WTC11 (cell line): ENCODE data around the gene TAF13. TPM values are rescaled to one million over a fixed set of nuclear protein-coding genes. Genes with fewer than 3 reads are reported as not detected.
A peak's percentile ranks its signal among the peaks of the same experiment; 100 is the strongest.

Source experiments
- CREM ChIP-seq: sonication (generic); formaldehyde crosslinking; IDR thresholded peaks from 2 replicates; pipeline ENCODE4 v1.8.1; 2022; ENCODE audit warnings: mild to moderate bottlenecking, missing genetic modification reagents, moderate library complexity
- E2F5 ChIP-seq: sonication (generic); formaldehyde crosslinking; IDR thresholded peaks from 2 replicates; pipeline ENCODE4 v1.8.1; 2022; ENCODE audit warnings: mild to moderate bottlenecking, moderate library complexity, missing genetic modification reagents
- ETV6 ChIP-seq: sonication (generic); formaldehyde crosslinking; IDR thresholded peaks from 2 replicates; pipeline ENCODE4 v1.8.1; 2022; ENCODE audit warnings: mild to moderate bottlenecking, missing genetic modification reagents
- FOXJ3 ChIP-seq: sonication (generic); formaldehyde crosslinking; IDR thresholded peaks from 2 replicates; pipeline ENCODE4 v1.9.0; 2021; ENCODE audit warnings: missing genetic modification reagents, mild to moderate bottlenecking, borderline replicate concordance
- IRF1 ChIP-seq: sonication (generic); formaldehyde crosslinking; IDR thresholded peaks from 2 replicates; pipeline ENCODE4 v1.8.0; 2023; ENCODE audit warnings: missing genetic modification reagents
- IRF2 ChIP-seq: sonication (generic); formaldehyde crosslinking; IDR thresholded peaks from 2 replicates; pipeline ENCODE4 v1.8.0; 2022; ENCODE audit warnings: low read depth, missing genetic modification reagents, borderline replicate concordance
- JAZF1 ChIP-seq: fragments of 250-450 bp; sonication (Bioruptor Pico); IDR thresholded peaks from 2 replicates; pipeline ENCODE4 v1.9.0; 2021; ENCODE audit warnings: moderate library complexity, mild to moderate bottlenecking, inconsistent platforms
- NFYB ChIP-seq: sonication (generic); formaldehyde crosslinking; conservative IDR thresholded peaks from 2 replicates; pipeline ENCODE4 v1.8.0; 2022; ENCODE audit warnings: low read depth, missing genetic modification reagents
- OVOL2 ChIP-seq: fragments of 250-450 bp; sonication (Bioruptor Pico); IDR thresholded peaks from 2 replicates; pipeline ENCODE4 v1.9.0; 2021; ENCODE audit warnings: mild to moderate bottlenecking, borderline replicate concordance
- SMAD3 ChIP-seq: sonication (generic); formaldehyde crosslinking; IDR thresholded peaks from 2 replicates; pipeline ENCODE4 v1.8.0; 2022; ENCODE audit warnings: missing genetic modification reagents, mild to moderate bottlenecking, borderline replicate concordance
- SP1 ChIP-seq: sonication (generic); formaldehyde crosslinking; conservative IDR thresholded peaks from 2 replicates; pipeline ENCODE4 v1.8.1; 2022; ENCODE audit warnings: missing genetic modification reagents
- STAT6 ChIP-seq: sonication (generic); formaldehyde crosslinking; conservative IDR thresholded peaks from 2 replicates; pipeline ENCODE4 v1.8.1; 2023; ENCODE audit warnings: mild to moderate bottlenecking, low read depth, missing genetic modification reagents, moderate library complexity
- TCF7 ChIP-seq: sonication (generic); formaldehyde crosslinking; IDR thresholded peaks from 2 replicates; pipeline ENCODE4 v1.8.0; 2022; ENCODE audit warnings: mild to moderate bottlenecking, low read depth, missing genetic modification reagents, moderate library complexity
- TEAD1 ChIP-seq: sonication (generic); formaldehyde crosslinking; IDR thresholded peaks from 2 replicates; pipeline ENCODE4 v1.8.0; 2022; ENCODE audit warnings: mild to moderate bottlenecking, missing genetic modification reagents
- USF2 ChIP-seq: sonication (generic); formaldehyde crosslinking; IDR thresholded peaks from 2 replicates; pipeline ENCODE4 v1.8.1; 2023; ENCODE audit warnings: mild to moderate bottlenecking, missing genetic modification reagents, moderate library complexity
- ZNF138 ChIP-seq: sonication (generic); formaldehyde crosslinking; conservative IDR thresholded peaks from 2 replicates; pipeline ENCODE4 v1.8.1; 2022; ENCODE audit warnings: mild to moderate bottlenecking, moderate library complexity, missing genetic modification reagents
- ZNF263 ChIP-seq: sonication (generic); formaldehyde crosslinking; IDR thresholded peaks from 2 replicates; pipeline ENCODE4 v1.8.1; 2022; ENCODE audit warnings: low read depth, mild to moderate bottlenecking, moderate library complexity, missing genetic modification reagents
- ZNF281 ChIP-seq: sonication (generic); formaldehyde crosslinking; IDR thresholded peaks from 2 replicates; pipeline ENCODE4 v1.8.0; 2023; ENCODE audit warnings: mild to moderate bottlenecking, missing genetic modification reagents
- ZNF532 ChIP-seq: fragments of 250-450 bp; sonication (Bioruptor Pico); IDR thresholded peaks from 2 replicates; pipeline ENCODE4 v1.9.0; 2021; ENCODE audit warnings: mild to moderate bottlenecking, borderline replicate concordance
- total RNA-seq: library from RNA; stranded (reverse); gene quantifications from 3 replicates; pipeline ENCODE4 v1.2.3, GENCODE V29; 2021
- TF ChIP-seq, protein P1 (sequence below): sonication (generic); formaldehyde crosslinking; IDR thresholded peaks from 2 replicates; pipeline ENCODE4 v1.8.1; 2023; ENCODE audit warnings: mild to moderate bottlenecking, missing genetic modification reagents, borderline replicate concordance

Gene TAF13
- total RNA-seq, 1 experiment from 2014 or later = 43.0 TPM

DNA sequence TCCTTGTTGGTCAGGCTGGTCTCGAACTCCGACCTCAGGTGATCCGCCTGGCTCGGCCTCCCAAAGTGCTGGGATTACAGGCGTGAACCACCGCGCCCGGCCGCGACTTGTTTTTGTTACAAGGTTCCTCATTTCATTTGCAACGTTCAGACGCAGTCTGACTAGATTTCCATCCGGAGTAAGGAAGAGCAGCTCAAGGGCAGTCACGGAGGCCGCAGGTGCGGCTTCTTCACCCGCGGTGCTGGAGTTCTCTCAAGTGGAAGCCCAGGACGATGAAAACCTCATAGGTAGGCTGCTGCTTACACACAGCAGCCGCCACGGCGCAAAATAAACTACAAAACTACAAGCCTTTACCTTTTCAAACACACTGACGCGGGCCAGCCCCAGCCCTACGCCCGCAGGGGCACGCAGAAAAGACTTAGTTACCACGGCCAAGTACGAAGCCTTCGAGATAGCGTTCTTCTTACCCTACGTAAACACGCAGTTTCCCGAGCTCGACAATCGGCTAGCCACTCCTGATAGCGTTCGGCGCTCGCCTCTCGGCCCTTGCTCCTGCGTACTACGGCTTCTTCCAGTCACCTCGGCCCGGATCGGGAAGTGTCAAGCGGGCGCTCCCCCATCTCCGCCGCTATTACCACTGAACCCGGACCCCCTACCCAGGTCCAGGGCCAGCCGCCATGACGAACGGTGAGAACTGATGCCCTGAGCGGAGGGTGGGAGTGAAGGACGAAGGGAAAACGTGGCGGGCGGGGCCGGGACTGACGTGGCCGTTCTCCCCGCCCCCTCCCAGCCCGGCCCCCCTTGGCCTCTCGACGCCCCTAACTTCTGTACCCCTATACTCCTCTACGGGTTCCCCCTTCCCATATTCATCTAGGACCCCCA lies 14.6 kb upstream of the TAF13 start, which contains the start of gene TMEM167B (continued):
- TF ChIP-seq, protein P1, sequence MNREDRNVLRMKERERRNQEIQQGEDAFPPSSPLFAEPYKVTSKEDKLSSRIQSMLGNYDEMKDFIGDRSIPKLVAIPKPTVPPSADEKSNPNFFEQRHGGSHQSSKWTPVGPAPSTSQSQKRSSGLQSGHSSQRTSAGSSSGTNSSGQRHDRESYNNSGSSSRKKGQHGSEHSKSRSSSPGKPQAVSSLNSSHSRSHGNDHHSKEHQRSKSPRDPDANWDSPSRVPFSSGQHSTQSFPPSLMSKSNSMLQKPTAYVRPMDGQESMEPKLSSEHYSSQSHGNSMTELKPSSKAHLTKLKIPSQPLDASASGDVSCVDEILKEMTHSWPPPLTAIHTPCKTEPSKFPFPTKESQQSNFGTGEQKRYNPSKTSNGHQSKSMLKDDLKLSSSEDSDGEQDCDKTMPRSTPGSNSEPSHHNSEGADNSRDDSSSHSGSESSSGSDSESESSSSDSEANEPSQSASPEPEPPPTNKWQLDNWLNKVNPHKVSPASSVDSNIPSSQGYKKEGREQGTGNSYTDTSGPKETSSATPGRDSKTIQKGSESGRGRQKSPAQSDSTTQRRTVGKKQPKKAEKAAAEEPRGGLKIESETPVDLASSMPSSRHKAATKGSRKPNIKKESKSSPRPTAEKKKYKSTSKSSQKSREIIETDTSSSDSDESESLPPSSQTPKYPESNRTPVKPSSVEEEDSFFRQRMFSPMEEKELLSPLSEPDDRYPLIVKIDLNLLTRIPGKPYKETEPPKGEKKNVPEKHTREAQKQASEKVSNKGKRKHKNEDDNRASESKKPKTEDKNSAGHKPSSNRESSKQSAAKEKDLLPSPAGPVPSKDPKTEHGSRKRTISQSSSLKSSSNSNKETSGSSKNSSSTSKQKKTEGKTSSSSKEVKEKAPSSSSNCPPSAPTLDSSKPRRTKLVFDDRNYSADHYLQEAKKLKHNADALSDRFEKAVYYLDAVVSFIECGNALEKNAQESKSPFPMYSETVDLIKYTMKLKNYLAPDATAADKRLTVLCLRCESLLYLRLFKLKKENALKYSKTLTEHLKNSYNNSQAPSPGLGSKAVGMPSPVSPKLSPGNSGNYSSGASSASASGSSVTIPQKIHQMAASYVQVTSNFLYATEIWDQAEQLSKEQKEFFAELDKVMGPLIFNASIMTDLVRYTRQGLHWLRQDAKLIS (CRISPR knock-in tag) = no peak
- no peak for TF ChIP-seq TCF7
- no peak for TF ChIP-seq USF2 (CRISPR knock-in tag)
- TF ChIP-seq ETV6 (CRISPR knock-in tag) = peak; percentile 94
- TF ChIP-seq ZNF532 (CRISPR knock-in tag) = no peak
- no peak for TF ChIP-seq OVOL2 (CRISPR knock-in tag)
- TF ChIP-seq SMAD3 (CRISPR knock-in tag) = no peak
- TF ChIP-seq TEAD1 (CRISPR knock-in tag) = peak; percentile 80; the same call in 1 of the 2 replicates
- TF ChIP-seq CREM (CRISPR knock-in tag) = peak; percentile 86
- no peak for TF ChIP-seq IRF2
- TF ChIP-seq STAT6 (CRISPR knock-in tag) = no peak
- TF ChIP-seq SP1 (CRISPR knock-in tag) = peak; percentile 83; the same call in 1 of the 2 replicates
- TF ChIP-seq ZNF263 (CRISPR knock-in tag) = no peak
- no peak for TF ChIP-seq ZNF138 (CRISPR knock-in tag)
- TF ChIP-seq IRF1 (CRISPR knock-in tag) = peak; percentile 65; the same call in 1 of the 2 replicates
- TF ChIP-seq ZNF281 (CRISPR knock-in tag) = no peak
- TF ChIP-seq JAZF1 = no peak
- peak; percentile 49; the same call in 1 of the 2 replicates for TF ChIP-seq E2F5
- no peak for TF ChIP-seq NFYB
- TF ChIP-seq FOXJ3 = no peak
